Astrocyte (in vitro differentiated cells and primary cell): ENCODE results near the gene MAPKAP1.

Source experiments
- CTCF ChIP-seq: IDR thresholded peaks from 2 replicates; pipeline ENCODE4 v1.5.1; 2011; ENCODE audit warnings: low read depth, mild to moderate bottlenecking, inconsistent platforms, low read length, moderate library complexity; ENCODE audit not compliant: insufficient read depth
- EZH2 ChIP-seq: IDR thresholded peaks from 2 replicates; pipeline ENCODE4 v1.6.1; 2012; ENCODE audit warnings: mild to moderate bottlenecking, low read length, inconsistent platforms; ENCODE audit not compliant: insufficient read depth

- no peak for TF ChIP-seq EZH2
- TF ChIP-seq CTCF = no peak
Measured at GRCh38 chr9:125460883-125461635, 245.9 kb downstream of the MAPKAP1 start.
